Psoas muscle (tissue), 8 donors: ENCODE results near the gene PDCD7. TPM values are rescaled to one million over a fixed set of nuclear protein-coding genes. Genes with fewer than 3 reads are reported as not detected.

Experiments
- ATAC-seq, 4 donors: fragments of 200-7000 bp; cut with Tn5 transposase; one replicate each; pipeline ENCODE4 v1.9.1; 2020; ENCODE audit warnings: moderate library complexity in 3 of 4, mild to moderate bottlenecking in 2 of 4
- DNase-seq, 2 donors: peaks; one replicate each; pipeline ENCODE4 v3.0.0-alpha.2; 2020
- H3K27ac ChIP-seq: fragments of 200-600 bp; one replicate; pipeline ENCODE4 v1.8.0; 2022
- H3K27me3 ChIP-seq, 3 donors: fragments of 200-600 bp in 1 of 3; one replicate each; pipeline versions ENCODE4 v1.6.1 to v1.8.0; 2013 to 2022; ENCODE audit warnings: low read length in 2 of 3, mild to moderate bottlenecking in 2 of 3, moderate library complexity in 1 of 3; ENCODE audit not compliant: insufficient read depth in 3 of 3
- H3K36me3 ChIP-seq, 2 donors: fragments of 200-600 bp in 1 of 2; one replicate each; pipeline versions ENCODE4 v1.6.1 to v1.8.0; 2013 to 2022; ENCODE audit warnings: low read depth in 1 of 2, mild to moderate bottlenecking in 1 of 2, moderate library complexity in 1 of 2; ENCODE audit not compliant: insufficient read depth in 1 of 2
- H3K4me1 ChIP-seq: fragments of 200-600 bp; one replicate; pipeline ENCODE4 v1.8.0; 2022
- H3K4me3 ChIP-seq: fragments of 200-600 bp; one replicate; pipeline ENCODE4 v1.8.0; 2022; ENCODE audit warnings: mild to moderate bottlenecking
- H3K9me3 ChIP-seq: fragments of 200-600 bp; one replicate; pipeline ENCODE4 v1.8.0; 2022
- CTCF ChIP-seq: fragments of 200-600 bp; IDR thresholded peaks from one replicate; pipeline ENCODE4 v1.8.0; 2022; ENCODE audit warnings: antibody characterized with exemption
- WGBS, 3 donors: extraction: QIAGEN DNeasy Blood & Tissue Kit; methylation state at CpG; one replicate each; pipeline versions ENCODE4 v1.1.6 to v1.1.7; 2013; 5-methylcytosine and 5-hydroxymethylcytosine counted together
- intact Hi-C, 2 donors: fragments of 100-400 bp; cut with DNase I; formaldehyde crosslinking; loops; one replicate each; pipeline versions ENCODE4 v1.11.0 to v1.14.2; 2022
- polyA plus RNA-seq, 3 donors: library from polyadenylated mRNA; stranded (reverse); fragments of 200-250 nt; gene quantifications; one replicate each; pipeline ENCODE4 v1.2.3, GENCODE V29; 2013
- total RNA-seq, 4 donors: library from RNA; stranded (reverse); fragmentation: NEBNext Ultra II Directional in 2 of 4; extraction: Animal tissue kit (Norgen Biotek cat#: 25700) in 2 of 4; gene quantifications; one replicate each; pipeline versions ENCODE4 v1.2.1 to v1.2.4, GENCODE V29; 2021 to 2023
- donor health status: healthy with polysubstance abuse.
- donor health status: DM: no; HTN: no; CAD: no; lungs with moderate emphysema.
- donor health status: Bipolar disorder and iron deficiency.
- donor health status: healthy.
- donor health status: DM: yes; HTN: yes; CAD: no.
- donor health status: DM: no; HTN: no; CAD: no.
- donor health status: DM: no; HTN: no; CAD: no.
- donor health status: DM: yes; HTN: yes; CAD: no.

Gene PDCD7
- total and polyA plus RNA-seq, 7 donors, result 6.8 to 22.4 (median 14.5) TPM

GRCh38 chr15:65086680-65087111 lies 46.9 kb downstream of the PDCD7 start:
- TF ChIP-seq CTCF, result no peak
- ATAC-seq (no peak), DNase-seq (no peak)
- Histone ChIP-seq H3K4me3 (no peak overlapping the region), H3K27me3 (no peaks in the 10 kb centered on the region), H3K36me3 (no peaks in the 10 kb centered on the region), H3K4me1 (peaks cover 59% of the 10 kb centered on the region), H3K27ac (peak overlapping the region; percentile 87), H3K9me3 (no peaks in the 10 kb centered on the region)
- intact Hi-C loops, result loop anchor here in 1 of 2 donors (5.0 kb wide), 1 partner anchor 34 kb away; no protein-coding TSS in a partner anchor
- 67 to 80% (median 69%) methylated on average over 6 of the region's 6 CpGs for WGBS, 3 donors

GRCh38 chr15:65085990-65086679 lies 47.5 kb downstream of the PDCD7 start:
- intact Hi-C loops, result loop anchor here in 1 of 2 donors (5.0 kb wide), 1 partner anchor 34 kb away; no protein-coding TSS in a partner anchor
- WGBS, 3 donors, result 77 to 94% (median 83%) methylated on average over 6 of the region's 6 CpGs
- H3K27ac ChIP-seq, result peak overlapping the region; percentile 87

GRCh38 chr15:65085207-65085753 lies 48.3 kb downstream of the PDCD7 start:
- DNase-seq, result no peak
- ATAC-seq, result no peak
- no peak overlapping the region for H3K4me3 ChIP-seq
- TF ChIP-seq CTCF, result no peak
- peak overlapping the region; percentile 87 for H3K27ac ChIP-seq
- no peaks in the 10 kb centered on the region for H3K9me3 ChIP-seq
- no peaks in the 10 kb centered on the region for H3K36me3 ChIP-seq
- 52 to 76% (median 68%) methylated on average over 8 of the region's 8 CpGs for WGBS, 3 donors
- intact Hi-C loops, result loop anchor here in 1 of 2 donors (5.0 kb wide), 1 partner anchor 33 kb away; no protein-coding TSS in a partner anchor
- H3K4me1 ChIP-seq, result peaks cover 59% of the 10 kb centered on the region
- no peaks in the 10 kb centered on the region for H3K27me3 ChIP-seq

More at GRCh38 chr15:65085990-65086679, 47.5 kb downstream of the PDCD7 start:
- Histone ChIP-seq H3K36me3 (no peaks in the 10 kb centered on the region), H3K4me1 (peaks cover 59% of the 10 kb centered on the region), H3K9me3 (no peaks in the 10 kb centered on the region), H3K4me3 (no peak overlapping the region), H3K27me3 (no peaks in the 10 kb centered on the region)
- peak; percentile 40 for TF ChIP-seq CTCF
- ATAC-seq (peak; percentile 29 to 44 (median 37)), DNase-seq (peak in 1 of 2 donors; percentile 55)

- DNase-seq (no peak), ATAC-seq (no peak)
- H3K27me3 ChIP-seq, result no peaks in the 10 kb centered on the region
- no peak overlapping the region for H3K4me3 ChIP-seq
- peaks cover 61% of the 10 kb centered on the region for H3K4me1 ChIP-seq
- peak overlapping the region; percentile 87 for H3K27ac ChIP-seq
- intact Hi-C loops, result loop anchor here in 1 of 2 donors (5.0 kb wide), 1 partner anchor 32 kb away; no protein-coding TSS in a partner anchor
- H3K36me3 ChIP-seq, result no peaks in the 10 kb centered on the region
- 77 to 89% (median 79%) methylated on average over 7 of the region's 7 CpGs for WGBS, 3 donors
- no peaks in the 10 kb centered on the region for H3K9me3 ChIP-seq
- no peak for TF ChIP-seq CTCF
These were observed 49.0 kb downstream of the PDCD7 start for GRCh38 chr15:65084500-65085206.
